Activated T-helper 9 cell treated with anti-CD3 and anti-CD28 coated beads, Interleukin-2, amount 50 U/mL, for 16 hours (primary cell): ENCODE data around the gene FABP1.

Experiments used
- DNase-seq: peaks from one replicate; pipeline ENCODE4 v3.0.0-alpha.2; 2020; ENCODE audit warnings: low read depth

Gene FABP1

GRCh38 chr2:88127888-88128653 is at the start of gene FABP1:
Gene FABP1 (minus strand): TSS chr2:88128062. CDS start chr2:88128017, 45 bp downstream.
- no peak for DNase-seq

- DNase-seq, result no peak
These were observed 49.7 kb upstream of the FABP1 start for GRCh38 chr2:88177556-88177955.

- no peak for DNase-seq
These were observed 48.6 kb upstream of the FABP1 start for GRCh38 chr2:88176352-88176984.

- no peak for DNase-seq
These were observed 45.0 kb upstream of the FABP1 start for GRCh38 chr2:88172882-88173281.

GRCh38 chr2:88171966-88172365 is 44.1 kb upstream of the FABP1 start:
- no peak for DNase-seq

GRCh38 chr2:88170472-88170892 is 42.6 kb upstream of the FABP1 start:
- DNase-seq, result no peak

GRCh38 chr2:88168386-88168785 is 40.5 kb upstream of the FABP1 start:
- no peak for DNase-seq

- no peak for DNase-seq
These were observed 39.9 kb upstream of the FABP1 start for GRCh38 chr2:88167740-88168139.

GRCh38 chr2:88165332-88166003 is 37.6 kb upstream of the FABP1 start:
- DNase-seq, result no peak

- no peak for DNase-seq
These were observed 33.8 kb upstream of the FABP1 start for GRCh38 chr2:88161446-88162244.

GRCh38 chr2:88160517-88160916 is 32.7 kb upstream of the FABP1 start:
- DNase-seq, result no peak

GRCh38 chr2:88159955-88160415 is 32.1 kb upstream of the FABP1 start:
- DNase-seq, result peak; percentile 10

- DNase-seq, result no peak
These were observed 31.6 kb upstream of the FABP1 start for GRCh38 chr2:88159481-88159880.

GRCh38 chr2:88148929-88149438 is 21.1 kb upstream of the FABP1 start:
- DNase-seq, result no peak

- no peak for DNase-seq
These were observed 19.3 kb upstream of the FABP1 start for GRCh38 chr2:88147145-88147544.

GRCh38 chr2:88146590-88146989 is 18.7 kb upstream of the FABP1 start:
- no peak for DNase-seq

GRCh38 chr2:88144914-88145497 is 17.1 kb upstream of the FABP1 start:
- DNase-seq, result no peak

GRCh38 chr2:88144271-88144670 is 16.4 kb upstream of the FABP1 start:
- no peak for DNase-seq

GRCh38 chr2:88141952-88142351 is 14.1 kb upstream of the FABP1 start:
- DNase-seq, result no peak

GRCh38 chr2:88139804-88140203 is 11.9 kb upstream of the FABP1 start:
- no peak for DNase-seq

- no peak for DNase-seq
These were observed 11.4 kb upstream of the FABP1 start for GRCh38 chr2:88139203-88139702.
